Pulmonary artery endothelial cell (primary cell): ENCODE data around the gene RAD51B. TPM values are rescaled to one million over a fixed set of nuclear protein-coding genes. Genes with fewer than 3 reads are reported as not detected.

Experiments
- DNase-seq: peaks from one replicate; pipeline ENCODE4 v3.0.0-alpha.2; 2011; ENCODE audit warnings: low read depth, low spot score
- total RNA-seq: library from RNA; depleted of rRNA; stranded (reverse); fragments of >200 nt; gene quantifications from 2 replicates; pipeline ENCODE4 v1.2.3, GENCODE V29; 2014

RAD51B gene
- total RNA-seq, 1 donor from 2014 or later = 9.8 TPM

DNA sequence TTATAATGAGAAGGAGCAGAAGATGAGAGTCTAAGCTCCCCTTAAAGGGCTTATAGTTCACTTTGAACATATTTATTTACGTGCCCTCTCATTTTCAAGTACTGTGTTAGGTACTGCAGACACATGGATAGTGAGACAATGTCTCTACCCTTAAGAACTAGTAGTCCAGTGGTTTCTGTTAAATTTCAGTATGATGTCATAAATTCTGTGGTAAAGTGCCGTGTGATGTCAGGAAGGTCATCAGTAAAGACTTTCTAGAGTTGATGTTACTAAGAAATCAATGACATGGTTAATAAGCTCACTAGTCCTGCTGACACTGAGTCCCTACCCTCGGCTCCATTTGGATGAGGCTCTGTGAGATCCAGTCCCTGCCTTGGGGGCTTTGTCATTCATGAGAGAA is 497.7 kb downstream of the RAD51B start:
- DNase-seq = no peak

GRCh38 chr14:68318828-68319227 is 499.2 kb downstream of the RAD51B start:
- DNase-seq = no peak

DNA sequence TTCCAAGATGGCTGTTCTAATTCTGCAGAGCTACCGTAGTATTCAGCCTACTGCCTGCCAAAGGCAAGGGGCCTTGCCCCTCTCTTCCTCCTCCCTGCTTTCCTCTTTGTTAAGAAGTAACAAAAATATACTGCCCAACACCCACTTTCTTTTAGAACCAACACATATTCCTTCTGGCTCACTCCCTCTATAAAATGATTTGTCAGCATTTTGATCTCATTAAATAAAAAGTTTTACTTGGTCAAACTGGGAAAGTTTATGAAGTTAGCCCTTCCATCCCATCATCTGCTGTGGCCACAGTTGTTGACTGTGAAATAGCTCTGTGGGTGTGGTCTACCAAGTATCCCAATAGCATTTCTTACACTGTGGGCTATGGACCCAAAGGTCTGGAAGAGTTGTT is 500.9 kb downstream of the RAD51B start:
- DNase-seq = no peak

DNA sequence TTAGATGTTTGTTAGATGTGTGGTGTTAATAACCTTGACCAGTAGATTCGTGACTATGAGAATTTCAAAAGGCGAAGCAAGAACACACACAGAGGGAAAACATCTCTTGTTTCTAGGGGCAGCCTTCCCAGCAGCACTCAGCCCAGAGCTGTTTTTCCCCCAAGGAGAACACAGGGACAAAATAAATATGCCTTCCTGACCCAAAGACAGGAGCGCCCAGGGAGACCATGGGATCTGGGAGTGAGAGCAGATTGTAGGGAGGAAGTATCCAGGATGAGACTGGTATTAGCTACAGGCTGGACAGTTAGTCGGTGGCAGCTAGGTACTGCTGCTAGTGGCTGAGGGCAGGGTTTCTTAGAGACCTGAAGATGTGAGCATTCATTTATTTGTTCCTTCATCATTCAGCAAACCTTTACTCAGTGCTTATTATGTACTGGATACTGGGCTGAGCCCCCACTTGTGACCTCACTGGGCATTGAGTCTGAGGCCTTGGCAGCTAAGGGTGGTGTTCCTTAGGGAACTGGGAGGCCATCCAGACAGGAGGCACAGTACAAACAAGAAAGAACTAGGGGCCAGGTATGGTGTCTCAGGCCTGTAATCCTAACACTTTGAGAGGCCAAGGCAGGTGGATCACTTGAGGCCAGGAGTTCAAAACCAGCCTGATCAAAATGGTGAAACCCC is 503.5 kb downstream of the RAD51B start:
- no peak for DNase-seq

DNA sequence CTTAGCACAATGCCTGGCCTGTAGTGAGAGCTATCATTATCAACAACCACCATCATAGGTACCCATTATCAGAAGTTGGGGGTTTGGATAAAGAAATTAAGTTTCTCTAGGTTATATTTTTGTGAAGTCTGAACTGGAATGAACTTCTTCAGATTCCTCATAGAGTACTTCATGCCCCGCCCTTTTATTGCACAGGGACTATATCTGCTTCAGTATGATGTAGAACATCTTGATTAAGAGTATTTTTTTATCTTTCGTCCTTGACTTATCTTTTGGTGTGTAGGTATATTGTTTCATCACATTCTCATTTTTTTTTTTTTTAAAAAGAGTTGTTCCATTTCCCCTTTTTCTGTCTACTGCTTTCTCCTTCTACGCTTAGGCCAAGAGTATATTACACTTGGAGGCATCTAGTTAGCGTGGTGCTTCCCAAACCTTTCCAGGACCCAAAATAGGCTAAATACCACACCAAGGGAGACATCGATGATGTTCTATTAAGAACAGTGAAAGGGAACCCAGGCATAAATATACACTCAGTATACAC is 505.8 kb downstream of the RAD51B start:
- no peak for DNase-seq

GRCh38 chr14:68327231-68327630 is 507.7 kb downstream of the RAD51B start:
- DNase-seq = no peak

- no peak for DNase-seq
These were observed 508.9 kb downstream of the RAD51B start for GRCh38 chr14:68328509-68328908.

- no peak for DNase-seq
These were observed 511.8 kb downstream of the RAD51B start for GRCh38 chr14:68331426-68331825.

GRCh38 chr14:68331991-68332390 is 512.4 kb downstream of the RAD51B start:
- no peak for DNase-seq

GRCh38 chr14:68333262-68333661 is 513.7 kb downstream of the RAD51B start:
- DNase-seq = no peak

- no peak for DNase-seq
These were observed 515.7 kb downstream of the RAD51B start for GRCh38 chr14:68335312-68335711.

- DNase-seq = no peak
These were observed 516.6 kb downstream of the RAD51B start for GRCh38 chr14:68336165-68336564.

DNA sequence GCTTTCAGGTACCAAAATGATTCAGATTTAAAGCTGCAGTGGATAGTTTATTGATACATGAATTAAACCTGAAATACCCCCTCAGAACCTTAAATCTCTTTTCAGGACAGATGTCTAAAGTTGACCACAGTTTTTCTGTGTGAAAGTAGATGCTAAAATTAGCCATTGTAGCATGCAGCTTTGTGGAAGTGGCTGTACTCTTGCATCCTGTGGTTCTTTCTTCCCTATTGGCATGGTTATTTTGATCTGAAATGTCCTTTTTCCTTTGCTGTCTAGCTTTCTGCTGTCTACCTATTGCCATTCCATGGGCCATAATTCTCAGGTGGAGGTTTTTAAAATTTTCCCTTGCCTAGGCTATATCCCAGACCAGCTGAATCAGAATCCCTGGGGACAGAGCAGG is 517.7 kb downstream of the RAD51B start:
- DNase-seq = no peak

- no peak for DNase-seq
These were observed 520.7 kb downstream of the RAD51B start for GRCh38 chr14:68340262-68340661.

- no peak for DNase-seq
These were observed 522.0 kb downstream of the RAD51B start for GRCh38 chr14:68341411-68342212.

GRCh38 chr14:68342216-68342763 is 522.7 kb downstream of the RAD51B start:
- no peak for DNase-seq

GRCh38 chr14:68343534-68344118 is 524.0 kb downstream of the RAD51B start:
- no peak for DNase-seq

GRCh38 chr14:68345738-68346137 is 526.2 kb downstream of the RAD51B start:
- DNase-seq = no peak

GRCh38 chr14:68346556-68347343 is 527.2 kb downstream of the RAD51B start:
- DNase-seq = no peak

DNA sequence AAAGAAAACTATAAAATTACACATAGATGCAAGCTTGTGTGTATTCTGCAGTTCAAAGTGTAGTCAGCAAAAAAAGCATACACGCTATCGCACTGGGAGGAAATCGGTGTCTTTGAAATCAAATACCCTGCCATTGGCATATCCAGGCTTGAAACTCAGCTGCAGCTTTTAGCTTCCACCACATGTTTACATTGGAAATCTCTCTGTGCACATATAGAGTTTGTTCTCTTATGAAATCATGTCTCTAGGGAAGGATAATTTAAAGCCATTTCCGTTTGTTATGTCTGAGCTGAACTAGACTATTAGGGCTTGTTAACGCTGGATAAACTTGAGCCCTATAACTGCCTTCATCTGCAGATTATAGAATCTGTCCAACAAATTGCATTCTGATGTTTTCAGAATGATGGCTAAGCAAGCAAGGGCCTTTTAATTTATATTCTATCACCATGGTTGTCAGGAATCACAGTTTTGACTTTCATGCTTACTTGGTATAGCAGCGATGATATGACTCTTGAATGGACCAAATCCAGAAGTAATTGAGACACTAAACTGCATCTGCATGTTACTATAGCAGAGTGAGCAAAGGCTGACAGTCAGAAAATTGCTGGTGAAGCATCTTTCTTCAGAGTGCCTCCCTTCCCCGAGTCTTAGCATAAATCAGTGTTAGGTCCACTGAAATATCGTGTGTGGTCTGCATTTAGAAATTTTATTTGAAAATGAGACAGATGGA is 530.5 kb downstream of the RAD51B start:
- no peak for DNase-seq

- DNase-seq = no peak
These were observed 535.8 kb downstream of the RAD51B start for GRCh38 chr14:68355415-68355814.
